Peyer's patch (tissue), 4 donors: ENCODE data around the gene LRIG2.
"Not testable (repeated sequence)": the region's sequence is repeated elsewhere in the genome, so short reads cannot be mapped to it uniquely, and the experiment has no call there.

Source experiments
- POLR2A ChIP-seq, 2 donors: fragments of 450-650 bp; IDR thresholded peaks; one replicate each; pipeline ENCODE4 v1.5.1; 2017; ENCODE audit warnings: antibody characterized with exemption in 2 of 2, mild to moderate bottlenecking in 2 of 2, moderate library complexity in 2 of 2
- TF ChIP-seq, protein P1 (sequence below), 6 experiments: fragments of 450-650 bp in 4 of 6; fragments of 200-600 bp in 2 of 6; sonication (generic) in 1 of 6; IDR thresholded peaks; one replicate each; pipeline ENCODE4 v1.5.1; 2017 to 2019; ENCODE audit warnings: antibody characterized with exemption in 6 of 6, mild to moderate bottlenecking in 3 of 6, moderate library complexity in 1 of 6

GRCh38 chr1:113150494-113150893 lies 77.5 kb downstream of the LRIG2 start:
- not testable (repeated sequence) for TF ChIP-seq POLR2A (IDR thresholded peaks at IDR 0.05)
- TF ChIP-seq, protein P1, sequence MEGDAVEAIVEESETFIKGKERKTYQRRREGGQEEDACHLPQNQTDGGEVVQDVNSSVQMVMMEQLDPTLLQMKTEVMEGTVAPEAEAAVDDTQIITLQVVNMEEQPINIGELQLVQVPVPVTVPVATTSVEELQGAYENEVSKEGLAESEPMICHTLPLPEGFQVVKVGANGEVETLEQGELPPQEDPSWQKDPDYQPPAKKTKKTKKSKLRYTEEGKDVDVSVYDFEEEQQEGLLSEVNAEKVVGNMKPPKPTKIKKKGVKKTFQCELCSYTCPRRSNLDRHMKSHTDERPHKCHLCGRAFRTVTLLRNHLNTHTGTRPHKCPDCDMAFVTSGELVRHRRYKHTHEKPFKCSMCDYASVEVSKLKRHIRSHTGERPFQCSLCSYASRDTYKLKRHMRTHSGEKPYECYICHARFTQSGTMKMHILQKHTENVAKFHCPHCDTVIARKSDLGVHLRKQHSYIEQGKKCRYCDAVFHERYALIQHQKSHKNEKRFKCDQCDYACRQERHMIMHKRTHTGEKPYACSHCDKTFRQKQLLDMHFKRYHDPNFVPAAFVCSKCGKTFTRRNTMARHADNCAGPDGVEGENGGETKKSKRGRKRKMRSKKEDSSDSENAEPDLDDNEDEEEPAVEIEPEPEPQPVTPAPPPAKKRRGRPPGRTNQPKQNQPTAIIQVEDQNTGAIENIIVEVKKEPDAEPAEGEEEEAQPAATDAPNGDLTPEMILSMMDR (IDR thresholded peaks at IDR 0.05) = not testable (repeated sequence)
